ENCODE results near the gene SLC25A45.
"Not testable (repeated sequence)": the region's sequence is repeated elsewhere in the genome, so short reads cannot be mapped to it uniquely, and the experiment has no call there.

SLC25A45 gene

DNA sequence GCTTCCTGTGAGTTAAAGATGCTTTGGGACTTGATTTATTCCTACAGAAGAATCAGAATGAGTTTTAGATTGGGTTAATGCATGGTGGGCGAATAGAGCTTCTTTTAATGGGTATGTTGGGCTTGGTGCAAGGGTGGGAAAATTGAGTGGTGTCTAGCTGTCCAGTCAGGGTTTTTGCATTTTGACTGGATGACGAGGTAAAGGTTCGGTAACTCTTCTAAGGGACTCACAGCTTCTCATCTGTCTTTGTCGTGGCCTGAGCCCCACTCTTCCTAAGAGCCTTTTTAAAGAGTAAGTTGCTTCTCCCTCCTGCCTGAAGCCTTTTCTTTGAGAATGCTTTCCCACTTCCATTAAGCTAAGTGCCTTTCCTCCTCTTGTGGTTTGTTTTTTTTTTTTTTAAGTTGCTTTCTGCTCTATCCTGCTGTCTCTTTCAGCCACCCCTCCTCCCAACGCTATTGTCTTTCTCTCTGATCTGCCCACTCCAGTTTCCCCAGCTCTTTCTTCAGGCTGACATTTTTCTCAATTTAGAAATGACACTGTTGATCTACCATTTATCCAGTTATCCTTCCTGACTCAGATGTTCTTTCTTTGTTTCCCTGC, 47.6 kb downstream of the SLC25A45 start:
- peak overlapping the region; percentile 85 for H3K4me3 ChIP-seq (ENCODE audit: low read depth, low read length)
- no peak overlapping the region for H2AFZ ChIP-seq
- peak overlapping the region; percentile 80 for H3K4me2 ChIP-seq (ENCODE audit: low read length)
- H3K9ac ChIP-seq, result no peak overlapping the region
- TF ChIP-seq, protein P1, sequence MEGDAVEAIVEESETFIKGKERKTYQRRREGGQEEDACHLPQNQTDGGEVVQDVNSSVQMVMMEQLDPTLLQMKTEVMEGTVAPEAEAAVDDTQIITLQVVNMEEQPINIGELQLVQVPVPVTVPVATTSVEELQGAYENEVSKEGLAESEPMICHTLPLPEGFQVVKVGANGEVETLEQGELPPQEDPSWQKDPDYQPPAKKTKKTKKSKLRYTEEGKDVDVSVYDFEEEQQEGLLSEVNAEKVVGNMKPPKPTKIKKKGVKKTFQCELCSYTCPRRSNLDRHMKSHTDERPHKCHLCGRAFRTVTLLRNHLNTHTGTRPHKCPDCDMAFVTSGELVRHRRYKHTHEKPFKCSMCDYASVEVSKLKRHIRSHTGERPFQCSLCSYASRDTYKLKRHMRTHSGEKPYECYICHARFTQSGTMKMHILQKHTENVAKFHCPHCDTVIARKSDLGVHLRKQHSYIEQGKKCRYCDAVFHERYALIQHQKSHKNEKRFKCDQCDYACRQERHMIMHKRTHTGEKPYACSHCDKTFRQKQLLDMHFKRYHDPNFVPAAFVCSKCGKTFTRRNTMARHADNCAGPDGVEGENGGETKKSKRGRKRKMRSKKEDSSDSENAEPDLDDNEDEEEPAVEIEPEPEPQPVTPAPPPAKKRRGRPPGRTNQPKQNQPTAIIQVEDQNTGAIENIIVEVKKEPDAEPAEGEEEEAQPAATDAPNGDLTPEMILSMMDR (IDR thresholded peaks at IDR 0.05), result no peak
- H3K9me3 ChIP-seq (ENCODE audit: control insufficient read depth, low read length), result no peaks in the 10 kb centered on the region
- no peaks in the 10 kb centered on the region for H3K4me1 ChIP-seq
- no peaks in the 10 kb centered on the region for H3K36me3 ChIP-seq (ENCODE audit: control insufficient read depth, insufficient read depth, low read length)
- H3K27me3 ChIP-seq (ENCODE audit: control insufficient read depth, insufficient read depth, low read length), result no peaks in the 10 kb centered on the region
- H3K27ac ChIP-seq, result no peak overlapping the region
- peaks cover 32% of the 10 kb centered on the region for H3K79me2 ChIP-seq

DNA sequence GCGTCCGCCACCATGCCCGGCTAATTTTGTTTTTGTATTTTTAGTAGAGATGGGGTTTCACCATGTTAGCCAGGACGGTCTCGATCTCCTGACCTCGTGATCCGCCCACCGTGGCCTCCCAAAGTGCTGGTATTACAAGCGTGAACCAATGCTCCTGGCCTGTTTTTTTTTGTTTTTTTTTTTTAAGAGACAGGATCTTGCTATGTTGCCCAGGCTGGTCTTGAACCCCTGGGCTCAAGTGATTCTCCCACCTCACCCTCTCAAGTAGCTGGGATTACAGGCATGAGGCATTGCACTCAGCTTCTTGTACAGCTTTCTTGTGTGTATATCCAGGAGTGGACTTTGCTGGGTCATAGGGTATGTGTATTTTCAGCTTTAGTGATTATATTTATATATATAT, 49.9 kb downstream of the SLC25A45 start:
- H3K36me3 ChIP-seq (ENCODE audit: control insufficient read depth, insufficient read depth, low read length); H3K4me1 ChIP-seq; H3K9ac ChIP-seq; H3K4me2 ChIP-seq (ENCODE audit: low read length); H2AFZ ChIP-seq; H3K4me3 ChIP-seq (ENCODE audit: low read depth, low read length); H3K27ac ChIP-seq; H3K9me3 ChIP-seq (ENCODE audit: control insufficient read depth, low read length); H3K27me3 ChIP-seq (ENCODE audit: control insufficient read depth, insufficient read depth, low read length): not testable (repeated sequence)
- peaks cover 25% of the 10 kb centered on the region for H3K79me2 ChIP-seq

DNA sequence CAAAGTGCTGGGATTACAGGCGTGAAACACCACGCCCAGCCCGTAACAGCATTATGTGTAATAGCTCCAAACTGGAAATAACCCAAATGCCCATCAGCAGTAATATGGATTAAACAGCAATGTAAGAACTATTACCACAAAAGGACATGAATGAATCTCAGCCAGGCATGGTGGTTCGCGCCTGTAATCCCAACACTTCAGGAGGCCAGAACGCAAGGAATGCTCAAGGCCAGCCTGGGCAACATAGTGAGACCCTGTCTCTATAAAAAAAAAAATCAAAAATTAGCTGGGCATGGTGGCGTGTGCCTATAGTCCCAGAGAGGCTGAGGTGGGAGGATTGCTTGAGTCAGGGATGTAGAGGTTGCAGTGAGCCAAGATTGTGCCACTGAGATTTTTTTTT, 51.9 kb downstream of the SLC25A45 start:
- Histone ChIP-seq H3K79me2 (peaks cover 17% of the 10 kb centered on the region), H2AFZ (no peak overlapping the region), H3K4me3 (ENCODE audit: low read depth, low read length) (no peak overlapping the region)

DNA sequence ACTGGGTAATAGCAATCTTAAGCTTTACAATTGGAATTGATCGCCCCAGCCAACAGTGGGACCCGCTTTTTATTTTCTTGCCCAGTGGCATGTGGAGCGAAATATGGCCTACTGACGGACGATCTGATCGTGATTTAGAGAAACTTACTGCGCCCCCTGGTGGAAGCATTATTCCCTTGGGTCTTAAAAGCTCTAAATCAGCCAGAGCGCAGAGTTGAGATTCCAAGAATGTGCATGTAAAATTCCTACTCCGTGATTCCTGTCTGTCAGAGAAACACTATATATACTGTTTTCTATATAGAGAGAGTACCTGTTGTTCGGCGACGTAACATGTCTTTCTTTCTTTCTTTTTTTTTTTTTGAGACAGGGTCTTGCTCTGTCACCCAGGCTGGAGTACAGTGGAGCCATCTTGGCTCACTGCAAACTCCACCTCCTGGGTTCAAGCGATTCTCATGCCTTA, 52.5 kb downstream of the SLC25A45 start:
- no peaks in the 10 kb centered on the region for H3K27me3 ChIP-seq (ENCODE audit: control insufficient read depth, insufficient read depth, low read length)
- H3K36me3 ChIP-seq (ENCODE audit: control insufficient read depth, insufficient read depth, low read length), result no peaks in the 10 kb centered on the region
- no peak overlapping the region for H3K4me3 ChIP-seq (ENCODE audit: low read depth, low read length)
- no peaks in the 10 kb centered on the region for H3K9me3 ChIP-seq (ENCODE audit: control insufficient read depth, low read length)
- H3K79me2 ChIP-seq, result peaks cover 12% of the 10 kb centered on the region
- no peak overlapping the region for H3K9ac ChIP-seq
- H3K27ac ChIP-seq, result no peak overlapping the region
- TF ChIP-seq, protein P1 (IDR thresholded peaks at IDR 0.05), result peak; percentile 71
- no peaks in the 10 kb centered on the region for H3K4me1 ChIP-seq
- peak overlapping the region; percentile 82 for H2AFZ ChIP-seq
- no peak overlapping the region for H3K4me2 ChIP-seq (ENCODE audit: low read length)

More for the DNA sequence above, 51.9 kb downstream of the SLC25A45 start:
- Histone ChIP-seq H3K27me3 (ENCODE audit: control insufficient read depth, insufficient read depth, low read length) (no peaks in the 10 kb centered on the region), H3K4me2 (ENCODE audit: low read length) (no peak overlapping the region), H3K4me1 (no peaks in the 10 kb centered on the region), H3K27ac (no peak overlapping the region), H3K9me3 (ENCODE audit: control insufficient read depth, low read length) (no peaks in the 10 kb centered on the region), H3K36me3 (ENCODE audit: control insufficient read depth, insufficient read depth, low read length) (no peaks in the 10 kb centered on the region), H3K9ac (no peak overlapping the region)
- TF ChIP-seq, protein P1 (IDR thresholded peaks at IDR 0.05), result no peak

DNA sequence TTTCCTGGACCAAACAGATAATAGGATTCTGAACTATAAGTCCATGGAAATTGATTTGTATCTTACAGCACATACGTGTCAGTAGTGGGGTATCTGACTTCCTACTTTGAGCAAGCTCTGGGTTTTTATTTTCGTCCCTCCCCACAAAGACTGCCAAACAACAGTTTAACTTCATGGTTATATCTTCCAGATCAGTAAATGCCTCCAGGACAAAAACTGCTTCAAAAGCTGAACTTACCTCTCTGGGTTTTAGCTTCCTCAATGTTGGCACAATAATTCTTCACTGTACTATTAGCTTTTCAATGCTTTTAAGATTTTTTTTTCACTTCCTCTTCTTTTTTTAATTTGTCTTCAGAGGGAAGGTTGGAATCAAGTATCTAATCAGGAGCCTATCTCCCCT, 53.0 kb downstream of the SLC25A45 start:
- H3K36me3 ChIP-seq (ENCODE audit: control insufficient read depth, insufficient read depth, low read length), result no peaks in the 10 kb centered on the region
- H3K27me3 ChIP-seq (ENCODE audit: control insufficient read depth, insufficient read depth, low read length), result no peaks in the 10 kb centered on the region
- H3K27ac ChIP-seq, result no peak overlapping the region
- H3K4me1 ChIP-seq, result no peaks in the 10 kb centered on the region
- peaks cover 9% of the 10 kb centered on the region for H3K79me2 ChIP-seq
- no peak overlapping the region for H3K4me2 ChIP-seq (ENCODE audit: low read length)
- H3K4me3 ChIP-seq (ENCODE audit: low read depth, low read length), result no peak overlapping the region
- no peak overlapping the region for H3K9ac ChIP-seq
- H3K9me3 ChIP-seq (ENCODE audit: control insufficient read depth, low read length), result no peaks in the 10 kb centered on the region
- H2AFZ ChIP-seq, result peak overlapping the region; percentile 82
- TF ChIP-seq, protein P1 (IDR thresholded peaks at IDR 0.05), result no peak
